GM13976 (cell line): ENCODE measurements around the gene PRPF4.

Experiments
- DNase-seq: peaks from one replicate; pipeline ENCODE4 v3.0.0; 2012; ENCODE audit warnings: low spot score
- CTCF ChIP-seq: IDR thresholded peaks from 2 replicates; pipeline ENCODE4 v1.5.1; 2012; ENCODE audit warnings: borderline replicate concordance, mild to moderate bottlenecking; ENCODE audit not compliant: insufficient read depth; ENCODE audit errors: extremely low read depth, missing control alignments, control extremely low read depth
- in situ Hi-C: fragments of 300-500 bp; cut with MboI; formaldehyde crosslinking; loops from one replicate; pipeline ENCODE4 v1.12.0; 2022; ENCODE audit warnings: low sequenced_read_pairs, mixed read lengths, inconsistent platforms; ENCODE audit not compliant: unreplicated experiment

PRPF4 gene

GRCh38 chr9:113307396-113307975 is 32.0 kb downstream of the PRPF4 start:
- TF ChIP-seq CTCF = no peak
- no peak for DNase-seq
- in situ Hi-C loops = no loop called here

GRCh38 chr9:113309204-113309813 is 33.9 kb downstream of the PRPF4 start:
- TF ChIP-seq CTCF = peak; percentile 46
- DNase-seq = peak; percentile 64
- in situ Hi-C loops = no loop called here

GRCh38 chr9:113310538-113310937 is 35.1 kb downstream of the PRPF4 start:
- in situ Hi-C loops = no loop called here
- DNase-seq = no peak
- no peak for TF ChIP-seq CTCF

GRCh38 chr9:113311961-113312360 is 36.5 kb downstream of the PRPF4 start:
- DNase-seq = no peak
- TF ChIP-seq CTCF = no peak
- in situ Hi-C loops = no loop called here

GRCh38 chr9:113313261-113313660 is 37.8 kb downstream of the PRPF4 start:
- no peak for DNase-seq
- in situ Hi-C loops = no loop called here
- no peak for TF ChIP-seq CTCF

- no peak for TF ChIP-seq CTCF
- in situ Hi-C loops = no loop called here
- DNase-seq = no peak
Measured at GRCh38 chr9:113315231-113315630, 39.8 kb downstream of the PRPF4 start.
